H1 (cell line): ENCODE measurements around the gene LIG1. TPM values are rescaled to one million over a fixed set of nuclear protein-coding genes. Genes with fewer than 3 reads are reported as not detected.

ENCODE experiments used
- ASH2L ChIP-seq: fragments of 200-600, 300-600 bp; sonication (generic); IDR thresholded peaks from one replicate; pipeline ENCODE4 v1.7.1; 2017; ENCODE audit warnings: low read length
- ATF2 ChIP-seq: IDR thresholded peaks from 2 replicates; pipeline ENCODE4 v1.6.1; 2012; ENCODE audit warnings: low read length, inconsistent platforms
- BCL11A ChIP-seq, 2 experiments: IDR thresholded peaks; one replicate each; pipeline ENCODE4 v1.6.1; 2011; ENCODE audit warnings: low read depth in 2 of 2, low read length in 2 of 2, mild to moderate bottlenecking in 2 of 2
- CREB1 ChIP-seq: IDR thresholded peaks from 2 replicates; pipeline ENCODE4 v1.6.1; 2012; ENCODE audit warnings: inconsistent platforms
- CTBP2 ChIP-seq: IDR thresholded peaks from 2 replicates; pipeline ENCODE4 v1.7.0; 2011; ENCODE audit warnings: borderline replicate concordance, mild to moderate bottlenecking, moderate library complexity, mixed read lengths, low read length; ENCODE audit not compliant: insufficient read depth, insufficient read length
- EP300 ChIP-seq, 2 experiments: IDR thresholded peaks; 1 replicate in 1 of 2; 2 replicates in 1 of 2; pipeline ENCODE4 v1.6.1; 2011 to 2012; ENCODE audit warnings: low read depth in 2 of 2, low read length in 2 of 2, mild to moderate bottlenecking in 2 of 2, borderline replicate concordance in 1 of 2, inconsistent platforms in 1 of 2, moderate library complexity in 1 of 2
- KDM4A ChIP-seq: IDR thresholded peaks from one replicate; pipeline ENCODE4 v1.7.1; 2012; ENCODE audit warnings: low read depth, mild to moderate bottlenecking, moderate library complexity, low read length, inconsistent platforms; ENCODE audit not compliant: severe bottlenecking
- MAFK ChIP-seq: IDR thresholded peaks from 2 replicates; pipeline ENCODE4 v1.6.1; 2012; ENCODE audit warnings: low read depth, mild to moderate bottlenecking, improper control_type of control experiment, low read length
- PHF8 ChIP-seq: fragments of 200-600 bp; sonication (generic); conservative IDR thresholded peaks from 2 replicates; pipeline ENCODE4 v1.7.1; 2012; ENCODE audit warnings: low read depth, mild to moderate bottlenecking, inconsistent platforms, low read length, moderate library complexity
- POLR2A ChIP-seq, 2 experiments: IDR thresholded peaks; 1 replicate in 1 of 2; 2 replicates in 1 of 2; pipeline ENCODE4 v1.6.1; 2011; ENCODE audit warnings: low read depth in 2 of 2, low read length in 2 of 2, mild to moderate bottlenecking in 2 of 2; ENCODE audit errors: control extremely low read depth in 1 of 2
- POLR2AphosphoS5 ChIP-seq: IDR thresholded peaks from 2 replicates; pipeline ENCODE4 v1.6.1; 2011; ENCODE audit warnings: low read depth, low read length
- POU5F1 ChIP-seq: IDR thresholded peaks from 2 replicates; pipeline ENCODE4 v1.6.1; 2011; ENCODE audit warnings: low read depth, mild to moderate bottlenecking, low read length, moderate library complexity
- RAD21 ChIP-seq, 2 experiments: IDR thresholded peaks in 1 of 2; conservative IDR thresholded peaks in 1 of 2; 2 replicates each; pipeline ENCODE4 v1.6.1; 2011; ENCODE audit warnings: low read depth in 2 of 2, low read length in 2 of 2, improper control_type of control experiment in 1 of 2, inconsistent platforms in 1 of 2, mild to moderate bottlenecking in 1 of 2, moderate library complexity in 1 of 2
- RFX5 ChIP-seq: IDR thresholded peaks from 2 replicates; pipeline ENCODE4 v1.6.1; 2011; ENCODE audit warnings: low read depth, low read length, improper control_type of control experiment, borderline replicate concordance
- RNF2 ChIP-seq: fragments of 200-900, 300-1000 bp; sonication (generic); IDR thresholded peaks from 2 replicates; pipeline ENCODE4 v1.7.1; 2016; ENCODE audit warnings: borderline replicate concordance, low read depth, mild to moderate bottlenecking, antibody characterized with exemption, low read length; ENCODE audit not compliant: poor library complexity, severe bottlenecking; ENCODE audit errors: missing control alignments
- SP1 ChIP-seq: IDR thresholded peaks from 2 replicates; pipeline ENCODE4 v1.6.1; 2011; ENCODE audit warnings: low read depth, low read length
- SUZ12 ChIP-seq: fragments of 200-600 bp; sonication (generic); IDR thresholded peaks from 2 replicates; pipeline ENCODE4 v1.6.1; 2012; ENCODE audit warnings: mild to moderate bottlenecking, inconsistent platforms, low read length, moderate library complexity, mixed read lengths
- TAF1 ChIP-seq: IDR thresholded peaks from 2 replicates; pipeline ENCODE4 v1.6.1; 2011; ENCODE audit warnings: mild to moderate bottlenecking, low read depth, low read length
- TAF7 ChIP-seq: optimal IDR thresholded peaks from 2 replicates; pipeline ENCODE3; 2011; ENCODE audit warnings: low read depth, mild to moderate bottlenecking, inconsistent platforms, low read length, moderate library complexity, borderline replicate concordance
- polyA plus RNA-seq, 7 experiments: library from polyadenylated mRNA; depleted of rRNA in 3 of 7; stranded (reverse) in 5 of 7; unstranded in 2 of 7; fragments of >200 nt in 5 of 7; fragments of 200-250 nt in 2 of 7; gene quantifications; 1 replicate in 5 of 7; 2 replicates in 1 of 7; 4 replicates in 1 of 7; pipeline versions ENCODE4 v1.2.1 to v1.2.3, GENCODE V29; 2011 to 2013; ENCODE audit warnings: missing spikeins in 2 of 7, mixed read lengths in 2 of 7
- total RNA-seq: library from RNA; stranded (reverse); fragmentation: NEBNext Ultra II Directional; extraction: Animal tissue kit (Norgen Biotek cat#: 25700); gene quantifications from 2 replicates; pipeline ENCODE4 v1.2.1, GENCODE V29; 2021
- TF ChIP-seq, protein P1 (sequence below): IDR thresholded peaks from 2 replicates; pipeline ENCODE4 v1.6.1; 2011; ENCODE audit warnings: low read length, improper control_type of control experiment

The LIG1 gene
- total and polyA plus RNA-seq, 2 of the 8 experiments (the other 6 are each of a cell fraction or from before 2014, with no cell fraction given): 67.6 to 113 TPM

DNA sequence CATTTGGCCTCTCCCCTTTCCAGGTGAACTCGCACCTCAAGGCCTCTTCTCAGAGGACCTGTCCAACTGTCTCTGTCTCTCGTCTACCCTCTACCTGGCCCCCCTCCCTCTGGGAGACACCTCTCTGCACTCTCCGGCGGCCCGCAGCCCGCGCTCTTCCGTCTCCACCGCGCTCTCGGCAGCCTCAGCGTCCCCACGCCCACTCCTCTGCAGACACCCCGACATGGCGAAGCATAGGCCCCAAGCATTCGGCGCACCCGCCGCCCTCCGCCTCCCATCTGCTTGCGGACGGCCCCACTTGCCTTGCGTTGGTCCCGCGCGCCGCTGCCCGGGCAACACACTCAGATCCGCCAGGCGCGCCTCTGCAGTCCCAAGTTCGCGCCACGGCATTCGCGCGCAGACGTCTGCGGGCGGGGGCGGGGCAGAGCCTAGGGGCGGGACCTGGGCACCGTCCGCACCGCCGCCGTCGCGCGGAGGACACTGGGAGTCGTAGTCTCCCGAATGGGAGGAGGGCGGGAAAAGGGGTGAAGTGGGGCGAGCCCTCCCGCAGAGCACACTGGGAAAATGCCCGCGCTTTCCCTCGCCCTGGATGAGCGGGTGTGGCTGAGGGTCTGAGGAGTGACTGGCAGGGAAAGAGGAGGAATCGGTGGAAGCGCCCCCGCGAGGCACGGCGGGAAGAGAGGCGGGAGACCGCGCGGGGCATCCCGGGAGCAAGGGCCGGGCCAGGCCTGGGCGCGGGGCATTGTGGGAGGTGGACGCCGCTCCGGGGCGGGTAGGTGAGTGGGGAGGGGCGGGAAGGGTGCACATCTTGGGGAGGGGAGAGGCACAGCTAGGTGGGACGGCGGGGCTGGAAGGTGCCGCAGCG, at the start of gene LIG1, which contains the start of gene ZSWIM9 (continued):
- TF ChIP-seq ATF2 (no peak), MAFK (no peak), RAD21 (IDR thresholded peaks at IDR 0.05 in 1 of 2, conservative IDR thresholded peaks at IDR 0.05 in 1 of 2; ENCODE audit: low read depth in 2 of 2, low read length in 2 of 2) (no peak), RNF2 (no peak), EP300 (IDR thresholded peaks at IDR 0.05; ENCODE audit: borderline replicate concordance in 1 of 2, low read depth in 2 of 2, low read length in 2 of 2) (no peak), POLR2A (IDR thresholded peaks at IDR 0.05; ENCODE audit: control extremely low read depth in 1 of 2, low read depth in 2 of 2, low read length in 2 of 2) (no peak; a peak in 1 of 3 replicates), TAF1 (peak; percentile 60), POU5F1 (no peak), SP1 (peak; percentile 28; the same call in 1 of the 2 replicates), ASH2L (peak; percentile 82), PHF8 (peak; percentile 82), BCL11A (IDR thresholded peaks at IDR 0.05; ENCODE audit: low read depth in 2 of 2, low read length in 2 of 2) (no peak), TAF7 (no peak), POLR2AphosphoS5 (0 out of 2 replicates have a peak, but pooled peaks have one; percentile 36), CREB1 (peak; percentile 71), SUZ12 (no peak), KDM4A (peak; percentile 67), RFX5 (no peak), CTBP2 (no peak)
- TF ChIP-seq, protein P1, sequence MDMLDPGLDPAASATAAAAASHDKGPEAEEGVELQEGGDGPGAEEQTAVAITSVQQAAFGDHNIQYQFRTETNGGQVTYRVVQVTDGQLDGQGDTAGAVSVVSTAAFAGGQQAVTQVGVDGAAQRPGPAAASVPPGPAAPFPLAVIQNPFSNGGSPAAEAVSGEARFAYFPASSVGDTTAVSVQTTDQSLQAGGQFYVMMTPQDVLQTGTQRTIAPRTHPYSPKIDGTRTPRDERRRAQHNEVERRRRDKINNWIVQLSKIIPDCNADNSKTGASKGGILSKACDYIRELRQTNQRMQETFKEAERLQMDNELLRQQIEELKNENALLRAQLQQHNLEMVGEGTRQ: no peak
